ENCODE data around the gene CISTR. TPM values are rescaled to one million over a fixed set of nuclear protein-coding genes. Genes with fewer than 3 reads are reported as not detected.
"Not testable (repeated sequence)": the region's sequence is repeated elsewhere in the genome, so short reads cannot be mapped to it uniquely, and the experiment has no call there.

Gene CISTR
- total RNA-seq, 6 experiments from 2014 or later: not detected

GRCh38 chr12:53722450-53723041, 29.2 kb downstream of the CISTR start:
- Histone ChIP-seq H3K9me3 (no peaks in the 10 kb centered on the region), H3K4me1 (peaks cover 0 to 9% (median 4%) of the 10 kb centered on the region in 4 donors), H3K27me3 (no peaks in the 10 kb centered on the region), H3K36me3 (peaks cover 3 to 65% (median 25%) of the 10 kb centered on the region in 4 donors), H3K27ac (no peak overlapping the region), H3K4me3 (no peak overlapping the region)
- 100% methylated on average over 3 of the region's 3 CpGs for WGBS (ENCODE audit: insufficient coverage, low coverage, low lambda C conversion rate, missing lambda C conversion rate)
- intact Hi-C loops (cut with DNase I): no loop called here
- ATAC-seq: no peak
- TF ChIP-seq CTCF (IDR thresholded peaks at IDR 0.05) (no peak), POLR2A (IDR thresholded peaks at IDR 0.05) (no peak)
- no peak for DNase-seq

- Histone ChIP-seq H3K9me3 (no peaks in the 10 kb centered on the region), H3K4me3 (no peak overlapping the region), H3K36me3 (peaks cover 3 to 77% (median 28%) of the 10 kb centered on the region in 4 donors), H3K27ac (no peak overlapping the region), H3K4me1 (peaks cover 0 to under 1% (median under 1%) of the 10 kb centered on the region in 4 donors), H3K27me3 (no peaks in the 10 kb centered on the region)
- ATAC-seq: no peak
- TF ChIP-seq POLR2A (IDR thresholded peaks at IDR 0.05): no peak
- TF ChIP-seq CTCF (IDR thresholded peaks at IDR 0.05): no peak
- WGBS (ENCODE audit: insufficient coverage, low coverage, low lambda C conversion rate, missing lambda C conversion rate): 79% methylated on average over 1 of the region's 1 CpG
- no peak for DNase-seq
- intact Hi-C loops (cut with DNase I): no loop called here
Observed at GRCh38 chr12:53720946-53721345, 30.8 kb downstream of the CISTR start.

- ATAC-seq (no peak), DNase-seq (no peak)
- H3K4me1 ChIP-seq: no peaks in the 10 kb centered on the region
- TF ChIP-seq POLR2A (IDR thresholded peaks at IDR 0.05) (no peak), CTCF (IDR thresholded peaks at IDR 0.05) (no peak)
- H3K9me3 ChIP-seq: no peaks in the 10 kb centered on the region
- no peak overlapping the region for H3K4me3 ChIP-seq
- WGBS (ENCODE audit: insufficient coverage, low coverage, low lambda C conversion rate, missing lambda C conversion rate): 63% methylated on average over 2 of the region's 2 CpGs
- no peaks in the 10 kb centered on the region for H3K27me3 ChIP-seq
- intact Hi-C loops (cut with DNase I): no loop called here
- no peak overlapping the region for H3K27ac ChIP-seq
- peaks cover 7 to 85% (median 34%) of the 10 kb centered on the region in 4 donors for H3K36me3 ChIP-seq
Observed at GRCh38 chr12:53719649-53720048, 32.1 kb downstream of the CISTR start.

- H3K4me1 ChIP-seq; H3K27ac ChIP-seq; DNase-seq; H3K4me3 ChIP-seq; H3K27me3 ChIP-seq; intact Hi-C loops (cut with DNase I); ATAC-seq; H3K9me3 ChIP-seq: not testable (repeated sequence)
- H3K36me3 ChIP-seq: peaks cover 8 to 85% (median 32%) of the 10 kb centered on the region in 4 donors
- 89% methylated on average over 3 of the region's 6 CpGs for WGBS (ENCODE audit: insufficient coverage, low coverage, low lambda C conversion rate, missing lambda C conversion rate)
Observed at GRCh38 chr12:53718567-53718966, 33.2 kb downstream of the CISTR start.

- Histone ChIP-seq H3K27me3 (no peaks in the 10 kb centered on the region), H3K27ac (no peak overlapping the region), H3K9me3 (no peaks in the 10 kb centered on the region), H3K4me3 (no peak overlapping the region), H3K4me1 (no peaks in the 10 kb centered on the region), H3K36me3 (peaks cover 8 to 81% (median 30%) of the 10 kb centered on the region in 4 donors)
- DNase-seq (no peak), ATAC-seq (no peak)
- WGBS (ENCODE audit: insufficient coverage, low coverage, low lambda C conversion rate, missing lambda C conversion rate): 95% methylated on average over 5 of the region's 5 CpGs
- TF ChIP-seq POLR2A (IDR thresholded peaks at IDR 0.05) (no peak), CTCF (IDR thresholded peaks at IDR 0.05) (no peak)
- intact Hi-C loops (cut with DNase I): no loop called here
Observed at GRCh38 chr12:53717319-53717718, 34.5 kb downstream of the CISTR start.
